Measurements from ENCODE around the gene CD38. TPM values are rescaled to one million over a fixed set of nuclear protein-coding genes. Genes with fewer than 3 reads are reported as not detected.

CD38 gene
- 0.11 and 0.13 TPM in 2 replicates for total RNA-seq

DNA sequence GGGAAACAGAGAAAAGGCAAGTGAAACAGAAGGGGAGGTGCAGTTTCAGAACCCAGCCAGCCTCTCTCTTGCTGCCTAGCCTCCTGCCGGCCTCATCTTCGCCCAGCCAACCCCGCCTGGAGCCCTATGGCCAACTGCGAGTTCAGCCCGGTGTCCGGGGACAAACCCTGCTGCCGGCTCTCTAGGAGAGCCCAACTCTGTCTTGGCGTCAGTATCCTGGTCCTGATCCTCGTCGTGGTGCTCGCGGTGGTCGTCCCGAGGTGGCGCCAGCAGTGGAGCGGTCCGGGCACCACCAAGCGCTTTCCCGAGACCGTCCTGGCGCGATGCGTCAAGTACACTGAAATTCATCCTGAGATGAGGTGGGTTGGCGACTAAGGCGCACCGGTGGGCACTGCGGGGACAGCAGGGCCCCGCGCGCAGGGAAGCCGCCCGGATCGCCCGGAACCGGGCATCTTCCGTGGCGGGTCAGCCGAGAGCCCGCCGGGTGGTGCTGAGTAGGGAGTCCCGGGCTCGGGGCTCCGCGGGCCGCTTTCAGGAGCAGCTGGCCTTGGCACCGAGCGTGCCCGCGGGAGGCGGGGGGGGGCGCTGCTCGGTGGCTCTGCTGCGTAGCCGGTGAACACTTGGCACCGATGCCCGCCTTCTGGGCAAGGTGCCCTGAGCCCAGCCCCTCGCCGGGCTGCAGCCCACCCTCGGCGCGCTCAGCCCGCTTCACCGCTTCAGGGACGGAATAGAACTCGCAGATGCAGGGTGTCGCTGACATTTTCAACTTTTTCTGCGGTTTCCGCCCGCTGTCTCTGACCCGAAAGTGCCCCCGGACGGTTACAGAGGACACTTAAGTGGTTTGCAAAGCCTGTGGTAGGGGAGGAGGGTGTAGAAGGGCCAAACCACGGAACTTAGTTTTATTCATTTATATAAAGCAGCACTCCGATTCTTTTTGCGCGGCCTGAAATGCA, at the start of gene CD38:
Gene CD38 (plus strand): TSS at position 40 of the 953 bp plus-strand sequence. CDS start 87 bp downstream, at position 127.

Other genes starting within 250 kb of the CD38 start
- 105 and 145 TPM in 2 replicates for gene FBXL5, start 123.0 kb upstream of the CD38 start, total RNA-seq
- gene FAM200B, start 96.5 kb upstream of the CD38 start, total RNA-seq = 27.8 and 33.7 TPM in 2 replicates
- 21.8 and 31.1 TPM in 2 replicates for gene BST1, start 75.3 kb upstream of the CD38 start, total RNA-seq
- gene FGFBP1, start 160.4 kb downstream of the CD38 start, total RNA-seq = not detected in 2 replicates
- 1.2 and 2.4 TPM in 2 replicates for gene FGFBP2, start 184.8 kb downstream of the CD38 start, total RNA-seq